ENCODE results near the gene ADARB2. TPM values are rescaled to one million over a fixed set of nuclear protein-coding genes. Genes with fewer than 3 reads are reported as not detected.
A peak's percentile ranks its signal among the peaks of the same experiment; 100 is the strongest.
"Not testable (repeated sequence)": the region's sequence is repeated elsewhere in the genome, so short reads cannot be mapped to it uniquely, and the experiment has no call there.

ADARB2 gene
- total and polyA plus RNA-seq, 4 donors = 0.55 to 0.70 (median 0.59) TPM; not detected in 1

DNA sequence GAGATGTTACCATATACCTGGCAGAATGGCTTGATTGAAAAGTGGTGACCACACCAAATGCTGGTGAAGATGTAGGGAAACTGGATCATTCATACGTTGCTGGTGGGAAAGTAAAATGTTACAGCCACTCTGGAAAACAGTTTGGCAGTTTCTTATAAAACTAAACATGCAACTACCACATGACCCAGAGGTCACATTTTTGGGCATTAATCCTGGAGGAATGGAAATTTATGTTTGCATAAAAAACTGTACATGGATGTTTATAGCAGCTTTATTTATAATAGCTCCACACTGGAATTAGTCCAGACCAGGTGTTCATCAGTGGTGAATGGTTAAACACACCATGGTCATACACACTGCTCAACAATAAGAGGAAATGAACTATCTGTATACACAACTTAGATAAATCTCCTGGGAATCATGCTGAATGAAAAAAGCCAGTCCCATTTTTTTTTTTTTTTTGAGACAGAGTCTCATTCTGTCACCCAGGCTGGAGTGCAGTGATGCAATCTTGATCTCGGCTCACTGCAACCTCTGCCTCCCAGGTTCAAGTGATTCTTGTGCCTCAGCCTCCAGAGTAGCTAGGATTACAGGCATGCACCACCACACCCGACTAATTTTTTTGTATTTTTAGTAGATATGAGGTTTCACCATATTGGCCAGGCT lies 309.7 kb downstream of the ADARB2 start:
- H3K4me1 ChIP-seq (ENCODE audit: control insufficient read depth in 4 of 4, insufficient read depth in 4 of 4, low read length in 3 of 4); H3K27ac ChIP-seq (ENCODE audit: low read depth in 1 of 2, low read length in 2 of 2); H3K9ac ChIP-seq (ENCODE audit: low read depth in 1 of 2, low read length in 2 of 2); H3K36me3 ChIP-seq (ENCODE audit: control insufficient read depth in 4 of 4, insufficient read depth in 3 of 4, low read depth in 1 of 4, low read length in 3 of 4); H3K4me3 ChIP-seq (ENCODE audit: low read depth in 1 of 3, low read length in 3 of 3); DNase-seq (ENCODE audit: low spot score): not testable (repeated sequence)
- WGBS = 45% methylated on average over 3 of the region's 3 CpGs
- H3K9me3 ChIP-seq (ENCODE audit: control insufficient read depth in 4 of 4, low read length in 3 of 4) = peaks cover 0 to 12% (median 1%) of the 10 kb centered on the region in 4 donors
- H3K27me3 ChIP-seq (ENCODE audit: control insufficient read depth in 4 of 4, insufficient read depth in 4 of 4, low read length in 3 of 4) = peaks cover 0 to 21% (median under 1%) of the 10 kb centered on the region in 4 donors

DNA sequence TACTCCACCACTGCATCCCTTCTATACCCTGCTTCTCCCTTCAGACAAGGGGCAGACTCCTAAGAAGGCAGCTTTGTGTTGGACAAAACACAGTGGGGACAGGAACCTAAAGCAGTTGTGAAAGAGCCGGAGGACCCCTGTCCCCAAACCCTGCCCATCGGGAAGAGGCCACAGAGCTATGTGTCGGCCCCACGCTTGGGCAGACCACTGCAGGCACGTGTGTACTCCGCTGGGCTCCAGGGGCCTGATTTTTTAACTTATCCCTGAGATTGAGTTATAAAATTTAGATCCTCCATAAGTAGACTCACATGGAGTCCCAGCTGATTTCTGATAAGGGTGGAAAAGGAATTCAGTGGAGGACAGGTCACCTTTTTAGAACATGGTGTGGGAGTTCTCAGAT lies 310.5 kb downstream of the ADARB2 start:
- Histone ChIP-seq H3K27ac (ENCODE audit: low read depth in 1 of 2, low read length in 2 of 2) (no peak overlapping the region), H3K9me3 (ENCODE audit: control insufficient read depth in 4 of 4, low read length in 3 of 4) (peaks cover 0 to 12% (median 1%) of the 10 kb centered on the region in 4 donors), H3K27me3 (ENCODE audit: control insufficient read depth in 4 of 4, insufficient read depth in 4 of 4, low read length in 3 of 4) (peaks cover 0 to 26% (median under 1%) of the 10 kb centered on the region in 4 donors), H3K9ac (ENCODE audit: low read depth in 1 of 2, low read length in 2 of 2) (no peak overlapping the region), H3K4me1 (ENCODE audit: control insufficient read depth in 4 of 4, insufficient read depth in 4 of 4, low read length in 3 of 4) (no peaks in the 10 kb centered on the region), H3K36me3 (ENCODE audit: control insufficient read depth in 4 of 4, insufficient read depth in 3 of 4, low read depth in 1 of 4, low read length in 3 of 4) (no peaks in the 10 kb centered on the region), H3K4me3 (ENCODE audit: low read depth in 1 of 3, low read length in 3 of 3) (no peak overlapping the region)
- TF ChIP-seq TAF1 (conservative IDR thresholded peaks at IDR 0.05) (no peak), NR2F2 (IDR thresholded peaks at IDR 0.05) (no peak), YY1 (IDR thresholded peaks at IDR 0.05) (no peak), HNF4G (IDR thresholded peaks at IDR 0.05) (no peak), RXRA (IDR thresholded peaks at IDR 0.05) (no peak), SP1 (IDR thresholded peaks at IDR 0.05) (no peak), FOXA1 (IDR thresholded peaks at IDR 0.05) (no peak), GABPA (IDR thresholded peaks at IDR 0.05 in 1 of 2, conservative IDR thresholded peaks at IDR 0.05 in 1 of 2) (no peak), JUND (IDR thresholded peaks at IDR 0.05) (no peak), HNF4A (conservative IDR thresholded peaks at IDR 0.05) (no peak), RAD21 (IDR thresholded peaks at IDR 0.05) (no peak)
- TF ChIP-seq, protein P1, sequence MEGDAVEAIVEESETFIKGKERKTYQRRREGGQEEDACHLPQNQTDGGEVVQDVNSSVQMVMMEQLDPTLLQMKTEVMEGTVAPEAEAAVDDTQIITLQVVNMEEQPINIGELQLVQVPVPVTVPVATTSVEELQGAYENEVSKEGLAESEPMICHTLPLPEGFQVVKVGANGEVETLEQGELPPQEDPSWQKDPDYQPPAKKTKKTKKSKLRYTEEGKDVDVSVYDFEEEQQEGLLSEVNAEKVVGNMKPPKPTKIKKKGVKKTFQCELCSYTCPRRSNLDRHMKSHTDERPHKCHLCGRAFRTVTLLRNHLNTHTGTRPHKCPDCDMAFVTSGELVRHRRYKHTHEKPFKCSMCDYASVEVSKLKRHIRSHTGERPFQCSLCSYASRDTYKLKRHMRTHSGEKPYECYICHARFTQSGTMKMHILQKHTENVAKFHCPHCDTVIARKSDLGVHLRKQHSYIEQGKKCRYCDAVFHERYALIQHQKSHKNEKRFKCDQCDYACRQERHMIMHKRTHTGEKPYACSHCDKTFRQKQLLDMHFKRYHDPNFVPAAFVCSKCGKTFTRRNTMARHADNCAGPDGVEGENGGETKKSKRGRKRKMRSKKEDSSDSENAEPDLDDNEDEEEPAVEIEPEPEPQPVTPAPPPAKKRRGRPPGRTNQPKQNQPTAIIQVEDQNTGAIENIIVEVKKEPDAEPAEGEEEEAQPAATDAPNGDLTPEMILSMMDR (IDR thresholded peaks at IDR 0.05; ENCODE audit: low read depth, low read length, missing input control) = no peak
- TF ChIP-seq, protein P2, sequence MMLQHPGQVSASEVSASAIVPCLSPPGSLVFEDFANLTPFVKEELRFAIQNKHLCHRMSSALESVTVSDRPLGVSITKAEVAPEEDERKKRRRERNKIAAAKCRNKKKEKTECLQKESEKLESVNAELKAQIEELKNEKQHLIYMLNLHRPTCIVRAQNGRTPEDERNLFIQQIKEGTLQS (IDR thresholded peaks at IDR 0.05) = no peak
- TF ChIP-seq, protein P3, sequence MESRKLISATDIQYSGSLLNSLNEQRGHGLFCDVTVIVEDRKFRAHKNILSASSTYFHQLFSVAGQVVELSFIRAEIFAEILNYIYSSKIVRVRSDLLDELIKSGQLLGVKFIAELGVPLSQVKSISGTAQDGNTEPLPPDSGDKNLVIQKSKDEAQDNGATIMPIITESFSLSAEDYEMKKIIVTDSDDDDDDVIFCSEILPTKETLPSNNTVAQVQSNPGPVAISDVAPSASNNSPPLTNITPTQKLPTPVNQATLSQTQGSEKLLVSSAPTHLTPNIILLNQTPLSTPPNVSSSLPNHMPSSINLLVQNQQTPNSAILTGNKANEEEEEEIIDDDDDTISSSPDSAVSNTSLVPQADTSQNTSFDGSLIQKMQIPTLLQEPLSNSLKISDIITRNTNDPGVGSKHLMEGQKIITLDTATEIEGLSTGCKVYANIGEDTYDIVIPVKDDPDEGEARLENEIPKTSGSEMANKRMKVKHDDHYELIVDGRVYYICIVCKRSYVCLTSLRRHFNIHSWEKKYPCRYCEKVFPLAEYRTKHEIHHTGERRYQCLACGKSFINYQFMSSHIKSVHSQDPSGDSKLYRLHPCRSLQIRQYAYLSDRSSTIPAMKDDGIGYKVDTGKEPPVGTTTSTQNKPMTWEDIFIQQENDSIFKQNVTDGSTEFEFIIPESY (IDR thresholded peaks at IDR 0.05) = no peak
- TF ChIP-seq, protein P4, sequence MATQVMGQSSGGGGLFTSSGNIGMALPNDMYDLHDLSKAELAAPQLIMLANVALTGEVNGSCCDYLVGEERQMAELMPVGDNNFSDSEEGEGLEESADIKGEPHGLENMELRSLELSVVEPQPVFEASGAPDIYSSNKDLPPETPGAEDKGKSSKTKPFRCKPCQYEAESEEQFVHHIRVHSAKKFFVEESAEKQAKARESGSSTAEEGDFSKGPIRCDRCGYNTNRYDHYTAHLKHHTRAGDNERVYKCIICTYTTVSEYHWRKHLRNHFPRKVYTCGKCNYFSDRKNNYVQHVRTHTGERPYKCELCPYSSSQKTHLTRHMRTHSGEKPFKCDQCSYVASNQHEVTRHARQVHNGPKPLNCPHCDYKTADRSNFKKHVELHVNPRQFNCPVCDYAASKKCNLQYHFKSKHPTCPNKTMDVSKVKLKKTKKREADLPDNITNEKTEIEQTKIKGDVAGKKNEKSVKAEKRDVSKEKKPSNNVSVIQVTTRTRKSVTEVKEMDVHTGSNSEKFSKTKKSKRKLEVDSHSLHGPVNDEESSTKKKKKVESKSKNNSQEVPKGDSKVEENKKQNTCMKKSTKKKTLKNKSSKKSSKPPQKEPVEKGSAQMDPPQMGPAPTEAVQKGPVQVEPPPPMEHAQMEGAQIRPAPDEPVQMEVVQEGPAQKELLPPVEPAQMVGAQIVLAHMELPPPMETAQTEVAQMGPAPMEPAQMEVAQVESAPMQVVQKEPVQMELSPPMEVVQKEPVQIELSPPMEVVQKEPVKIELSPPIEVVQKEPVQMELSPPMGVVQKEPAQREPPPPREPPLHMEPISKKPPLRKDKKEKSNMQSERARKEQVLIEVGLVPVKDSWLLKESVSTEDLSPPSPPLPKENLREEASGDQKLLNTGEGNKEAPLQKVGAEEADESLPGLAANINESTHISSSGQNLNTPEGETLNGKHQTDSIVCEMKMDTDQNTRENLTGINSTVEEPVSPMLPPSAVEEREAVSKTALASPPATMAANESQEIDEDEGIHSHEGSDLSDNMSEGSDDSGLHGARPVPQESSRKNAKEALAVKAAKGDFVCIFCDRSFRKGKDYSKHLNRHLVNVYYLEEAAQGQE (IDR thresholded peaks at IDR 0.05) = no peak
- TF ChIP-seq, protein P5, sequence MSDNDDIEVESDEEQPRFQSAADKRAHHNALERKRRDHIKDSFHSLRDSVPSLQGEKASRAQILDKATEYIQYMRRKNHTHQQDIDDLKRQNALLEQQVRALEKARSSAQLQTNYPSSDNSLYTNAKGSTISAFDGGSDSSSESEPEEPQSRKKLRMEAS (IDR thresholded peaks at IDR 0.05) = no peak
- peak; percentile 19 for DNase-seq (ENCODE audit: low spot score)
- WGBS = 87% methylated on average over 6 of the region's 6 CpGs
